Astrocyte (in vitro differentiated cells and primary cell): ENCODE results near the gene MARCHF10. TPM values are rescaled to one million over a fixed set of nuclear protein-coding genes. Genes with fewer than 3 reads are reported as not detected.

ENCODE experiments used
- DNase-seq: peaks from one replicate; pipeline ENCODE4 v3.0.0-alpha.2; 2010; ENCODE audit warnings: low read depth
- FAIRE-seq: peaks from 2 replicates; lab custom pipeline; 2011; peaks lifted over from hg19 to GRCh38; lab: Jason Lieb, UNC
- H2AFZ ChIP-seq: 2 replicates; pipeline ENCODE4 v1.6.0; 2012; ENCODE audit warnings: low read depth, low read length, inconsistent platforms
- H3K27ac ChIP-seq: 2 replicates; pipeline ENCODE4 v1.5.1; 2011; ENCODE audit warnings: low read depth, low read length, inconsistent platforms
- H3K27me3 ChIP-seq: 2 replicates; pipeline ENCODE4 v1.6.0; 2011; ENCODE audit warnings: low read length, inconsistent platforms; ENCODE audit not compliant: insufficient read depth
- H3K36me3 ChIP-seq: 2 replicates; pipeline ENCODE4 v1.5.1; 2011; ENCODE audit warnings: low read length, inconsistent platforms; ENCODE audit not compliant: insufficient read depth
- H3K4me1 ChIP-seq: 2 replicates; pipeline ENCODE4 v1.5.1; 2011; ENCODE audit warnings: low read length, inconsistent platforms; ENCODE audit not compliant: insufficient read depth
- H3K4me2 ChIP-seq: 2 replicates; pipeline ENCODE4 v1.6.0; 2012; ENCODE audit warnings: low read length, inconsistent platforms
- H3K4me3 ChIP-seq: 2 replicates; pipeline ENCODE4 v1.5.1; 2011; ENCODE audit warnings: low read depth, mild to moderate bottlenecking, low read length, inconsistent platforms; ENCODE audit not compliant: insufficient read depth
- H3K79me2 ChIP-seq: 2 replicates; pipeline ENCODE4 v1.6.0; 2012; ENCODE audit warnings: mild to moderate bottlenecking, low read length, inconsistent platforms; ENCODE audit not compliant: insufficient read depth
- H3K9ac ChIP-seq: 2 replicates; pipeline ENCODE4 v1.6.0; 2012; ENCODE audit warnings: mild to moderate bottlenecking, low read length, inconsistent platforms
- H3K9me3 ChIP-seq: 2 replicates; pipeline ENCODE4 v1.5.1; 2012; ENCODE audit warnings: low read depth, mild to moderate bottlenecking, low read length, inconsistent platforms; ENCODE audit not compliant: insufficient read depth
- H4K20me1 ChIP-seq: 2 replicates; pipeline ENCODE4 v1.6.0; 2012; ENCODE audit warnings: low read length, inconsistent platforms; ENCODE audit not compliant: insufficient read depth
- H3K27ac Mint-ChIP-seq: one replicate; pipeline ENCODE4 v1.8.0; 2021; ENCODE audit warnings: mild to moderate bottlenecking, mixed read lengths; ENCODE audit not compliant: unreplicated experiment
- H3K27me3 Mint-ChIP-seq: one replicate; pipeline ENCODE4 v1.8.0; 2021; ENCODE audit warnings: low read depth, mixed read lengths; ENCODE audit not compliant: unreplicated experiment
- H3K36me3 Mint-ChIP-seq: one replicate; pipeline ENCODE4 v1.8.0; 2021; ENCODE audit warnings: low read depth, mixed read lengths; ENCODE audit not compliant: unreplicated experiment
- H3K4me1 Mint-ChIP-seq: one replicate; pipeline ENCODE4 v1.8.0; 2021; ENCODE audit warnings: low read depth, mixed read lengths; ENCODE audit not compliant: unreplicated experiment
- H3K4me3 Mint-ChIP-seq: one replicate; pipeline ENCODE4 v1.8.0; 2021; ENCODE audit warnings: mild to moderate bottlenecking, moderate library complexity, mixed read lengths; ENCODE audit not compliant: unreplicated experiment
- H3K9me3 Mint-ChIP-seq: one replicate; pipeline ENCODE4 v1.8.0; 2021; ENCODE audit warnings: mild to moderate bottlenecking, mixed read lengths; ENCODE audit not compliant: unreplicated experiment
- CTCF ChIP-seq: IDR thresholded peaks from 2 replicates; pipeline ENCODE4 v1.5.1; 2011; ENCODE audit warnings: low read depth, mild to moderate bottlenecking, inconsistent platforms, low read length, moderate library complexity; ENCODE audit not compliant: insufficient read depth
- EZH2 ChIP-seq: IDR thresholded peaks from 2 replicates; pipeline ENCODE4 v1.6.1; 2012; ENCODE audit warnings: mild to moderate bottlenecking, low read length, inconsistent platforms; ENCODE audit not compliant: insufficient read depth
- total RNA-seq: library from RNA; stranded (reverse); gene quantifications from 2 replicates; pipeline ENCODE4 v1.2.1, GENCODE V29; 2021

The MARCHF10 gene
- total RNA-seq, 1 donor from 2014 or later = not detected

GRCh38 chr17:62713086-62713881, 94.8 kb downstream of the MARCHF10 start:
- no peak for FAIRE-seq
- peaks cover 14% of the 10 kb centered on the region for H3K27me3 Mint-ChIP-seq
- Histone ChIP-seq H3K4me3 (no peak overlapping the region), H3K9ac (no peak overlapping the region), H3K4me1 (peaks cover 19% of the 10 kb centered on the region), H4K20me1 (no peaks in the 10 kb centered on the region), H3K79me2 (no peaks in the 10 kb centered on the region), H3K9me3 (peaks cover 7% of the 10 kb centered on the region), H2AFZ (no peak overlapping the region), H3K36me3 (no peaks in the 10 kb centered on the region), H3K27me3 (no peaks in the 10 kb centered on the region), H3K4me2 (no peak overlapping the region), H3K27ac (no peak overlapping the region)
- H3K9me3 Mint-ChIP-seq = peaks cover 19% of the 10 kb centered on the region
- no peaks in the 10 kb centered on the region for H3K36me3 Mint-ChIP-seq
- no peak for DNase-seq
- TF ChIP-seq CTCF = no peak
- no peak for TF ChIP-seq EZH2
- H3K4me3 Mint-ChIP-seq = no peak overlapping the region
- H3K4me1 Mint-ChIP-seq = peaks cover 2% of the 10 kb centered on the region
- no peak overlapping the region for H3K27ac Mint-ChIP-seq

GRCh38 chr17:62712171-62712581, 95.9 kb downstream of the MARCHF10 start:
- H3K27me3 Mint-ChIP-seq = peaks cover 14% of the 10 kb centered on the region
- H3K36me3 Mint-ChIP-seq = peaks cover 5% of the 10 kb centered on the region
- H4K20me1 ChIP-seq = no peaks in the 10 kb centered on the region
- peaks cover 2% of the 10 kb centered on the region for H3K4me1 Mint-ChIP-seq
- H2AFZ ChIP-seq = no peak overlapping the region
- no peaks in the 10 kb centered on the region for H3K36me3 ChIP-seq
- H3K4me3 Mint-ChIP-seq = no peak overlapping the region
- H3K4me3 ChIP-seq = no peak overlapping the region
- no peak overlapping the region for H3K27ac ChIP-seq
- TF ChIP-seq CTCF (no peak), EZH2 (no peak)
- H3K4me1 ChIP-seq = peaks cover 19% of the 10 kb centered on the region
- H3K27ac Mint-ChIP-seq = no peak overlapping the region
- peaks cover 7% of the 10 kb centered on the region for H3K9me3 ChIP-seq
- H3K79me2 ChIP-seq = no peaks in the 10 kb centered on the region
- no peak overlapping the region for H3K4me2 ChIP-seq
- FAIRE-seq = no peak
- no peaks in the 10 kb centered on the region for H3K27me3 ChIP-seq
- H3K9ac ChIP-seq = no peak overlapping the region
- DNase-seq = no peak
- peaks cover 21% of the 10 kb centered on the region for H3K9me3 Mint-ChIP-seq

- peaks cover 7% of the 10 kb centered on the region for H3K9me3 ChIP-seq
- H3K36me3 ChIP-seq = no peaks in the 10 kb centered on the region
- no peaks in the 10 kb centered on the region for H3K27me3 ChIP-seq
- no peak overlapping the region for H3K4me3 ChIP-seq
- no peaks in the 10 kb centered on the region for H4K20me1 ChIP-seq
- H3K27ac Mint-ChIP-seq = no peak overlapping the region
- H3K27me3 Mint-ChIP-seq = peaks cover 17% of the 10 kb centered on the region
- no peak overlapping the region for H2AFZ ChIP-seq
- TF ChIP-seq EZH2 (no peak), CTCF (no peak)
- DNase-seq = no peak
- H3K9ac ChIP-seq = no peak overlapping the region
- peaks cover 10% of the 10 kb centered on the region for H3K4me1 Mint-ChIP-seq
- peaks cover 10% of the 10 kb centered on the region for H3K36me3 Mint-ChIP-seq
- peaks cover 21% of the 10 kb centered on the region for H3K4me1 ChIP-seq
- no peak for FAIRE-seq
- H3K79me2 ChIP-seq = no peaks in the 10 kb centered on the region
- no peak overlapping the region for H3K4me2 ChIP-seq
- H3K4me3 Mint-ChIP-seq = no peak overlapping the region
- no peak overlapping the region for H3K27ac ChIP-seq
- peaks cover 17% of the 10 kb centered on the region for H3K9me3 Mint-ChIP-seq
These were observed 99.5 kb downstream of the MARCHF10 start for GRCh38 chr17:62708587-62708986.
